H1 (cell line): ENCODE results near the gene PTGES2. TPM values are rescaled to one million over a fixed set of nuclear protein-coding genes. Genes with fewer than 3 reads are reported as not detected.
A peak's percentile ranks its signal among the peaks of the same experiment; 100 is the strongest.

Source experiments
- CTCF ChIA-PET: fragments of 300-600 bp; sonication (Branson Sonifier 250); formaldehyde crosslinking; loops from one replicate; lab custom pipeline; 2021; ENCODE audit not compliant: partially characterized antibody; lab: Charles Lee
- POLR2A ChIA-PET: fragments of 300-600 bp; sonication (Branson Sonifier 250); formaldehyde crosslinking; loops from one replicate; lab custom pipeline; 2021; ENCODE audit warnings: inconsistent platforms; ENCODE audit not compliant: partially characterized antibody; lab: Charles Lee
- DNase-seq, 2 experiments: peaks; one replicate each; pipeline versions ENCODE4 v3.0.0 to v3.0.0-alpha.2; 2010 to 2022; ENCODE audit warnings: low spot score in 2 of 2, low read depth in 1 of 2, mixed read lengths in 1 of 2
- FAIRE-seq: peaks from 2 replicates; lab custom pipeline; 2011; peaks lifted over from hg19 to GRCh38; lab: Jason Lieb, UNC
- H2AFZ ChIP-seq: 2 replicates; pipeline ENCODE4 v1.8.1; 2012; ENCODE audit warnings: low read length, inconsistent platforms
- H2AK5ac ChIP-seq: 2 replicates; pipeline ENCODE4 v1.6.1; 2013; ENCODE audit warnings: low read depth, low read length
- H2BK120ac ChIP-seq: replicated peaks from 2 replicates; pipeline ENCODE3; 2013; ENCODE audit warnings: low read depth, low read length, inconsistent platforms
- H2BK12ac ChIP-seq: 2 replicates; pipeline ENCODE4 v1.6.1; 2013; ENCODE audit warnings: low read depth, low read length
- H2BK15ac ChIP-seq: 2 replicates; pipeline ENCODE4 v1.6.1; 2013; ENCODE audit warnings: low read length
- H2BK20ac ChIP-seq: 2 replicates; pipeline ENCODE4 v1.6.1; 2013; ENCODE audit warnings: low read length
- H2BK5ac ChIP-seq: 2 replicates; pipeline ENCODE4 v1.6.1; 2013; ENCODE audit warnings: low read depth, low read length
- H3K14ac ChIP-seq: 2 replicates; pipeline ENCODE4 v1.6.1; 2013; ENCODE audit warnings: inconsistent platforms; ENCODE audit not compliant: insufficient read length
- H3K18ac ChIP-seq: 2 replicates; pipeline ENCODE4 v1.6.1; 2013; ENCODE audit warnings: low read length; ENCODE audit errors: extremely low read depth
- H3K23ac ChIP-seq: 2 replicates; pipeline ENCODE4 v1.6.1; 2013; ENCODE audit warnings: inconsistent platforms; ENCODE audit not compliant: insufficient read length
- H3K23me2 ChIP-seq: 2 replicates; pipeline ENCODE4 v1.6.1; 2013; ENCODE audit warnings: low read depth, low read length
- H3K27ac ChIP-seq: 2 replicates; pipeline ENCODE4 v1.6.1; 2011; ENCODE audit warnings: low read depth, low read length, inconsistent platforms
- H3K27me3 ChIP-seq, 4 experiments: replicated peaks in 1 of 4; 1 replicate in 1 of 4; 2 replicates in 3 of 4; pipeline versions ENCODE4 v1.6.1 to v1.8.1; 2011 to 2013; ENCODE audit warnings: low read length in 3 of 4, mild to moderate bottlenecking in 3 of 4, inconsistent platforms in 2 of 4, mixed read lengths in 2 of 4, moderate library complexity in 1 of 4; ENCODE audit not compliant: control insufficient read depth in 3 of 4, insufficient read depth in 3 of 4; ENCODE audit errors: extremely low read depth in 1 of 4
- H3K36me3 ChIP-seq, 4 experiments: 2 replicates each; pipeline versions ENCODE4 v1.6.1 to v1.8.1; 2011 to 2013; ENCODE audit warnings: mild to moderate bottlenecking in 4 of 4, low read length in 3 of 4, moderate library complexity in 2 of 4, control low read depth in 1 of 4, inconsistent platforms in 1 of 4; ENCODE audit not compliant: insufficient read depth in 4 of 4, control insufficient read depth in 2 of 4
- H3K4ac ChIP-seq: replicated peaks from 2 replicates; pipeline ENCODE3; 2013; ENCODE audit warnings: low read length, low read depth, mixed read lengths, inconsistent platforms; ENCODE audit not compliant: insufficient read length
- H3K4me1 ChIP-seq, 4 experiments: replicated peaks in 1 of 4; 1 replicate in 1 of 4; 2 replicates in 3 of 4; pipeline versions ENCODE4 v1.6.1 to v1.8.1; 2011 to 2013; ENCODE audit warnings: low read length in 3 of 4, inconsistent platforms in 2 of 4, mixed read lengths in 1 of 4; ENCODE audit not compliant: insufficient read depth in 4 of 4, control insufficient read depth in 3 of 4
- H3K4me2 ChIP-seq, 2 experiments: 2 replicates each; pipeline versions ENCODE4 v1.6.1 to v1.8.1; 2011 to 2013; ENCODE audit warnings: low read depth in 2 of 2, low read length in 2 of 2, control low read depth in 1 of 2, inconsistent platforms in 1 of 2, mild to moderate bottlenecking in 1 of 2; ENCODE audit not compliant: insufficient read depth in 1 of 2
- H3K4me3 ChIP-seq, 4 experiments: fragments of 200-600, 300-600 bp in 1 of 4; sonication (generic), shearing (Covaris generic), sonication (Bioruptor Twin) in 1 of 4; 2 replicates each; pipeline versions ENCODE4 v1.5.1 to v1.8.1; 2011 to 2016; ENCODE audit warnings: low read length in 4 of 4, low read depth in 3 of 4, control low read depth in 2 of 4, inconsistent platforms in 2 of 4, mild to moderate bottlenecking in 2 of 4, mixed read lengths in 1 of 4, moderate library complexity in 1 of 4; ENCODE audit not compliant: insufficient read depth in 2 of 4; ENCODE audit errors: extremely low read depth in 1 of 4
- H3K56ac ChIP-seq: replicated peaks from 2 replicates; pipeline ENCODE3; 2013; ENCODE audit warnings: low read depth, mild to moderate bottlenecking, mixed read lengths, low read length, inconsistent platforms; ENCODE audit not compliant: insufficient read length
- H3K79me1 ChIP-seq: 2 replicates; pipeline ENCODE4 v1.6.1; 2013; ENCODE audit warnings: low read depth, low read length, control low read depth
- H3K79me2 ChIP-seq, 2 experiments: 2 replicates each; pipeline versions ENCODE4 v1.6.1 to v1.8.1; 2012 to 2013; ENCODE audit warnings: low read length in 2 of 2, mild to moderate bottlenecking in 2 of 2, inconsistent platforms in 1 of 2; ENCODE audit not compliant: insufficient read depth in 2 of 2, control insufficient read depth in 1 of 2
- H3K9ac ChIP-seq, 4 experiments: replicated peaks in 1 of 4; 1 replicate in 1 of 4; 2 replicates in 3 of 4; pipeline versions ENCODE4 v1.6.1 to v1.8.1; 2011 to 2013; ENCODE audit warnings: low read depth in 3 of 4, low read length in 3 of 4, control low read depth in 2 of 4, mild to moderate bottlenecking in 2 of 4, moderate library complexity in 2 of 4, inconsistent platforms in 1 of 4; ENCODE audit errors: extremely low read depth in 1 of 4
- H3K9me3 ChIP-seq, 2 experiments: 2 replicates each; pipeline versions ENCODE4 v1.6.1 to v1.8.1; 2012 to 2013; ENCODE audit warnings: mild to moderate bottlenecking in 2 of 2, moderate library complexity in 2 of 2, control low read depth in 1 of 2, inconsistent platforms in 1 of 2, low read depth in 1 of 2, low read length in 1 of 2, mixed read lengths in 1 of 2; ENCODE audit not compliant: insufficient read depth in 2 of 2
- H4K20me1 ChIP-seq, 2 experiments: replicated peaks in 1 of 2; 2 replicates each; pipeline versions ENCODE3 to v1.8.1; 2011 to 2013; ENCODE audit warnings: inconsistent platforms in 2 of 2, low read length in 2 of 2, mild to moderate bottlenecking in 1 of 2; ENCODE audit not compliant: insufficient read depth in 2 of 2, control insufficient read depth in 1 of 2
- H4K5ac ChIP-seq: 2 replicates; pipeline ENCODE4 v1.6.1; 2013; ENCODE audit warnings: low read length, low read depth, mixed read lengths, inconsistent platforms; ENCODE audit not compliant: insufficient read length
- H4K8ac ChIP-seq: 2 replicates; pipeline ENCODE4 v1.8.0; 2013; ENCODE audit warnings: mild to moderate bottlenecking, moderate library complexity, low read length, inconsistent platforms; ENCODE audit not compliant: insufficient read depth; ENCODE audit errors: extremely low read depth
- H4K91ac ChIP-seq: replicated peaks from 2 replicates; pipeline ENCODE3; 2013; ENCODE audit warnings: low read length, mixed read lengths, inconsistent platforms; ENCODE audit not compliant: insufficient read length
- BRCA1 ChIP-seq: IDR thresholded peaks from 2 replicates; pipeline ENCODE4 v1.6.1; 2012; ENCODE audit warnings: low read depth, low read length, improper control_type of control experiment
- CBX5 ChIP-seq: fragments of 300-800, 300-1000 bp; sonication (generic); IDR thresholded peaks from 2 replicates; pipeline ENCODE4 v1.7.1; 2016; ENCODE audit warnings: antibody characterized with exemption, low read length, low read depth
- CBX8 ChIP-seq: fragments of 300-800, 300-1000 bp; sonication (generic); IDR thresholded peaks from 2 replicates; pipeline ENCODE4 v1.7.1; 2016; ENCODE audit warnings: low read depth, low read length, borderline replicate concordance
- RXRA ChIP-seq: IDR thresholded peaks from 2 replicates; pipeline ENCODE4 v1.6.1; 2011; ENCODE audit warnings: low read depth, mild to moderate bottlenecking, low read length, moderate library complexity; ENCODE audit not compliant: insufficient read depth
- YY1 ChIP-seq: IDR thresholded peaks from 2 replicates; pipeline ENCODE4 v1.6.1; 2011; ENCODE audit warnings: low read depth, mild to moderate bottlenecking, low read length
- WGBS, 2 experiments: shearing (Covaris generic) in 1 of 2; methylation state at CpG; one replicate each; pipeline versions ENCODE4 v1.1.6 to v1.1.7; 2013 to 2015; ENCODE audit warnings: low lambda C conversion rate in 2 of 2, mixed read lengths in 2 of 2, inconsistent platforms in 1 of 2, low coverage in 1 of 2, missing lambda C conversion rate in 1 of 2; ENCODE audit not compliant: insufficient replicate concordance in 2 of 2, insufficient coverage in 1 of 2, insufficient read length in 1 of 2; ENCODE audit errors: extremely low coverage in 1 of 2, missing lambda C conversion rate in 1 of 2; 5-methylcytosine and 5-hydroxymethylcytosine counted together
- polyA plus RNA-seq, 7 experiments: library from polyadenylated mRNA; depleted of rRNA in 3 of 7; stranded (reverse) in 5 of 7; unstranded in 2 of 7; fragments of >200 nt in 5 of 7; fragments of 200-250 nt in 2 of 7; gene quantifications; 1 replicate in 5 of 7; 2 replicates in 1 of 7; 4 replicates in 1 of 7; pipeline versions ENCODE4 v1.2.1 to v1.2.3, GENCODE V29; 2011 to 2013; ENCODE audit warnings: missing spikeins in 2 of 7, mixed read lengths in 2 of 7
- total RNA-seq: library from RNA; stranded (reverse); fragmentation: NEBNext Ultra II Directional; extraction: Animal tissue kit (Norgen Biotek cat#: 25700); gene quantifications from 2 replicates; pipeline ENCODE4 v1.2.1, GENCODE V29; 2021

PTGES2 gene
- total and polyA plus RNA-seq, 2 of the 8 experiments (the other 6 are each of a cell fraction or from before 2014, with no cell fraction given): 80.7 to 81.2 TPM

- no peak for DNase-seq
- CTCF ChIA-PET: interaction anchor here (0.6 to 6.1 kb wide), 5 partner anchors 10 to 557 kb away, joined by 3 to 74 read pairs (median 4); partner anchors contain the start of genes BBLN and PTGES2
- no peak for TF ChIP-seq CBX5
- TF ChIP-seq BRCA1: no peak
- TF ChIP-seq RXRA: no peak
- TF ChIP-seq CBX8: no peak
- TF ChIP-seq YY1: no peak
These were observed 21.6 kb upstream of the PTGES2 start, which contains the start of gene LCN2 for GRCh38 chr9:128149001-128149701. Gene LCN2, plus strand, starts transcription at chr9:128149453. Its CDS starts 73 bp downstream, at chr9:128149526.

More at GRCh38 chr9:128149001-128149701, 21.6 kb upstream of the PTGES2 start, which contains the start of gene LCN2:
- H3K14ac ChIP-seq: no peak within 1 kb of the TSS
- no peaks in the 10 kb centered on the region; a peak in 2 of 7 replicates for H3K27me3 ChIP-seq
- H3K23ac ChIP-seq: no peak within 1 kb of the TSS
- peak within 1 kb of the TSS; percentile 61; the same call in 1 of the 2 replicates for H2BK20ac ChIP-seq
- H4K91ac ChIP-seq: no peak within 1 kb of the TSS
- H2BK120ac ChIP-seq: no peak within 1 kb of the TSS
- H4K5ac ChIP-seq: no peak within 1 kb of the TSS
- H3K79me2 ChIP-seq: no peaks in the 10 kb centered on the region
- H3K27ac ChIP-seq: no peak within 1 kb of the TSS
- peak within 1 kb of the TSS; percentile 65 for H4K8ac ChIP-seq
- no peak within 1 kb of the TSS for H3K9ac ChIP-seq
- H4K20me1 ChIP-seq: no peaks in the 10 kb centered on the region
- FAIRE-seq: no peak
- peak within 1 kb of the TSS; percentile 50; the same call in 1 of the 2 replicates for H2BK12ac ChIP-seq
- no peak within 1 kb of the TSS for H3K56ac ChIP-seq
- POLR2A ChIA-PET: interaction anchor here (0.7 to 2.5 kb wide), 3 partner anchors 11 to 551 kb away, joined by 3 to 18 read pairs (median 6); partner anchors contain the start of gene BBLN
- no peak within 1 kb of the TSS for H2BK5ac ChIP-seq
- no peak within 1 kb of the TSS for H3K4me3 ChIP-seq
- H2AFZ ChIP-seq: peak within 1 kb of the TSS; percentile 93
- H2AK5ac ChIP-seq: peak within 1 kb of the TSS; percentile 8; the same call in 1 of the 2 replicates
- H2BK15ac ChIP-seq: peak within 1 kb of the TSS; percentile 21
- H3K79me1 ChIP-seq: no peaks in the 10 kb centered on the region
- H3K4ac ChIP-seq: no peak within 1 kb of the TSS
- no peaks in the 10 kb centered on the region for H3K23me2 ChIP-seq
- 0 out of 4 replicates have a peak within 1 kb of the TSS, but pooled peaks of 1 of the 2 experiments have one; percentile 2 for H3K4me2 ChIP-seq
- H3K9me3 ChIP-seq: no peaks in the 10 kb centered on the region
- H3K4me1 ChIP-seq: peaks cover 0 to 8% (median 3%) of the 10 kb centered on the region in 4 experiments; a peak in 5 of 7 replicates
- peak within 1 kb of the TSS; percentile 42; the same call in 1 of the 2 replicates for H3K18ac ChIP-seq
- no peaks in the 10 kb centered on the region for H3K36me3 ChIP-seq
- 91% methylated on average over 9 of the region's 9 CpGs; no CpG with 5 or more reads in 1 of the 2 experiments for WGBS, 2 experiments
